CD14-positive monocyte (primary cell): Measurements from ENCODE around the gene GRIK4. TPM values are rescaled to one million over a fixed set of nuclear protein-coding genes. Genes with fewer than 3 reads are reported as not detected.

Experiments
- DNase-seq, 3 donors: peaks; one replicate each; pipeline ENCODE4 v3.0.0-alpha.2; 2011 to 2022
- H2AFZ ChIP-seq: 2 replicates; pipeline ENCODE4 v1.6.0; 2012; ENCODE audit warnings: mild to moderate bottlenecking, low read depth, low read length, inconsistent platforms; ENCODE audit not compliant: insufficient read depth, poor library complexity, severe bottlenecking
- H3K27ac ChIP-seq, 2 donors: 1 replicate in 1 of 2; 2 replicates in 1 of 2; pipeline ENCODE4 v1.5.1; 2012 to 2013; ENCODE audit warnings: low read length in 2 of 2, control low read depth in 1 of 2, inconsistent platforms in 1 of 2, low read depth in 1 of 2, mild to moderate bottlenecking in 1 of 2
- H3K27me3 ChIP-seq, 2 donors: one replicate each; pipeline versions ENCODE4 v1.6.0 to v1.6.1; 2011 to 2013; ENCODE audit warnings: low read length in 2 of 2; ENCODE audit not compliant: control insufficient read depth in 2 of 2, insufficient read depth in 2 of 2
- H3K36me3 ChIP-seq, 2 donors: replicated peaks in 1 of 2; 1 replicate in 1 of 2; 2 replicates in 1 of 2; pipeline versions ENCODE4 v1.5.1 to v1.6.1; 2012 to 2013; ENCODE audit warnings: low read length in 2 of 2, control low read depth in 1 of 2, inconsistent platforms in 1 of 2, mild to moderate bottlenecking in 1 of 2; ENCODE audit not compliant: insufficient read depth in 2 of 2, control insufficient read depth in 1 of 2
- H3K4me1 ChIP-seq, 2 donors: 1 replicate in 1 of 2; 2 replicates in 1 of 2; pipeline versions ENCODE4 v1.5.1 to v1.6.1; 2012 to 2013; ENCODE audit warnings: low read length in 2 of 2, control low read depth in 1 of 2, inconsistent platforms in 1 of 2, mild to moderate bottlenecking in 1 of 2, moderate library complexity in 1 of 2; ENCODE audit not compliant: insufficient read depth in 2 of 2, control insufficient read depth in 1 of 2
- H3K4me2 ChIP-seq: replicated peaks from 2 replicates; pipeline ENCODE3; 2012; ENCODE audit warnings: low read length, moderate library complexity, mild to moderate bottlenecking; ENCODE audit not compliant: poor library complexity, severe bottlenecking; ENCODE audit errors: extremely low read depth
- H3K4me3 ChIP-seq, 3 experiments: fragments of 200-600 bp in 1 of 3; sonication (generic) in 1 of 3; replicated peaks in 1 of 3; 1 replicate in 2 of 3; 2 replicates in 1 of 3; pipeline ENCODE4 v1.5.1; 2011 to 2013; ENCODE audit warnings: low read length in 3 of 3, mild to moderate bottlenecking in 3 of 3, control low read depth in 2 of 3, low read depth in 2 of 3, inconsistent platforms in 1 of 3, moderate library complexity in 1 of 3
- H3K79me2 ChIP-seq: 2 replicates; pipeline ENCODE4 v1.6.0; 2012; ENCODE audit warnings: mild to moderate bottlenecking, control low read depth, inconsistent platforms, low read length, moderate library complexity; ENCODE audit not compliant: insufficient read depth
- H3K9ac ChIP-seq: 2 replicates; pipeline ENCODE4 v1.6.0; 2017; ENCODE audit warnings: low read length, mild to moderate bottlenecking; ENCODE audit not compliant: insufficient read depth, poor library complexity, severe bottlenecking
- H3K9me3 ChIP-seq, 2 donors: replicated peaks in 1 of 2; 1 replicate in 1 of 2; 2 replicates in 1 of 2; pipeline versions ENCODE4 v1.5.1 to v1.6.1; 2012 to 2013; ENCODE audit warnings: low read length in 2 of 2, control low read depth in 1 of 2; ENCODE audit not compliant: control insufficient read depth in 1 of 2, insufficient read depth in 1 of 2
- H4K20me1 ChIP-seq: 2 replicates; pipeline ENCODE4 v1.6.0; 2012; ENCODE audit warnings: mild to moderate bottlenecking, low read length, control low read depth, moderate library complexity; ENCODE audit not compliant: insufficient read depth
- H3K27ac Mint-ChIP-seq, 7 donors: one replicate each; pipeline ENCODE4 v1.8.0; 2020; ENCODE audit warnings: mild to moderate bottlenecking in 7 of 7, mixed read lengths in 7 of 7, moderate library complexity in 6 of 7, inconsistent platforms in 2 of 7
- H3K27me3 Mint-ChIP-seq, 3 donors: one replicate each; pipeline ENCODE4 v1.8.0; 2021 to 2022; ENCODE audit warnings: low read depth in 3 of 3, mild to moderate bottlenecking in 3 of 3, mixed read lengths in 3 of 3, moderate library complexity in 3 of 3, inconsistent platforms in 1 of 3
- H3K36me3 Mint-ChIP-seq, 2 donors: one replicate each; pipeline ENCODE4 v1.8.0; 2020; ENCODE audit warnings: mixed read lengths in 2 of 2, inconsistent platforms in 1 of 2, mild to moderate bottlenecking in 1 of 2
- H3K4me1 Mint-ChIP-seq: one replicate; pipeline ENCODE4 v1.8.0; 2020; ENCODE audit warnings: mild to moderate bottlenecking, mixed read lengths
- H3K4me3 Mint-ChIP-seq, 2 donors: one replicate each; pipeline ENCODE4 v1.8.0; 2020; ENCODE audit warnings: mild to moderate bottlenecking in 2 of 2, mixed read lengths in 2 of 2, moderate library complexity in 1 of 2
- H3K9me3 Mint-ChIP-seq, 7 donors: one replicate each; pipeline ENCODE4 v1.8.0; 2020 to 2022; ENCODE audit warnings: mixed read lengths in 7 of 7, mild to moderate bottlenecking in 6 of 7, moderate library complexity in 6 of 7, inconsistent platforms in 2 of 7
- CTCF ChIP-seq: fragments of 200-600 bp; IDR thresholded peaks from one replicate; pipeline ENCODE4 v1.8.0; 2022; ENCODE audit warnings: antibody characterized with exemption, mild to moderate bottlenecking
- WGBS: methylation state at CpG from one replicate; pipeline ENCODE4 v1.1.5; 2013; ENCODE audit warnings: missing lambda C conversion rate; ENCODE audit not compliant: insufficient coverage; 5-methylcytosine and 5-hydroxymethylcytosine counted together
- intact Hi-C, 2 donors: fragments of 100-400 bp; cut with micrococcal nuclease; formaldehyde crosslinking; loops; one replicate each; pipeline versions ENCODE4 v1.15.0 to v1.15.1; 2023
- polyA plus RNA-seq, 3 donors: library from polyadenylated mRNA; depleted of rRNA in 1 of 3; unstranded in 2 of 3; stranded (reverse) in 1 of 3; fragments of 300-500 nt in 2 of 3; fragments of >200 nt in 1 of 3; fragmentation: Illumina TruSeq in 2 of 3; gene quantifications; 1 replicate in 2 of 3; 2 replicates in 1 of 3; pipeline ENCODE4 v1.2.3, GENCODE V29; 2012 to 2021

Gene GRIK4
- polyA plus RNA-seq, 3 donors, result not detected

- Histone ChIP-seq H3K4me1 (peaks cover 0 to 6% of the 10 kb centered on the region in 2 donors), H3K4me2 (no peak overlapping the region), H2AFZ (no peak overlapping the region), H3K27me3 (no peaks in the 10 kb centered on the region), H3K9me3 (no peaks in the 10 kb centered on the region), H4K20me1 (no peaks in the 10 kb centered on the region), H3K79me2 (no peaks in the 10 kb centered on the region), H3K4me3 (no peak overlapping the region), H3K36me3 (no peaks in the 10 kb centered on the region), H3K27ac (no peak overlapping the region), H3K9ac (no peak overlapping the region)
- 100% methylated on average over 1 of the region's 2 CpGs for WGBS
- Mint-ChIP-seq H3K9me3 (no peaks in the 10 kb centered on the region), H3K27ac (no peak overlapping the region), H3K36me3 (no peaks in the 10 kb centered on the region), H3K4me1 (peaks cover 10% of the 10 kb centered on the region), H3K4me3 (no peak overlapping the region), H3K27me3 (peaks cover 4 to 7% (median 5%) of the 10 kb centered on the region in 3 donors)
- TF ChIP-seq CTCF, result no peak
- DNase-seq, result no peak
- intact Hi-C loops, result no loop called here
These were observed 401.4 kb downstream of the GRIK4 start for GRCh38 chr11:120912915-120913314.

GRCh38 chr11:120914021-120914420, 402.5 kb downstream of the GRIK4 start:
- H3K79me2 ChIP-seq, result no peaks in the 10 kb centered on the region
- H3K4me2 ChIP-seq, result no peak overlapping the region
- H3K27me3 ChIP-seq, result no peaks in the 10 kb centered on the region
- no peak overlapping the region for H3K27ac ChIP-seq
- H3K4me1 ChIP-seq, result peaks cover 0 to 2% of the 10 kb centered on the region in 2 donors
- H3K4me1 Mint-ChIP-seq, result peaks cover under 1% of the 10 kb centered on the region
- no peak for DNase-seq
- H3K36me3 Mint-ChIP-seq, result no peaks in the 10 kb centered on the region
- no peak overlapping the region for H3K27ac Mint-ChIP-seq
- H3K27me3 Mint-ChIP-seq, result peaks cover 5 to 8% (median 7%) of the 10 kb centered on the region in 3 donors
- H4K20me1 ChIP-seq, result no peaks in the 10 kb centered on the region
- H2AFZ ChIP-seq, result no peak overlapping the region
- no peaks in the 10 kb centered on the region for H3K9me3 ChIP-seq
- no peaks in the 10 kb centered on the region for H3K9me3 Mint-ChIP-seq
- H3K4me3 Mint-ChIP-seq, result no peak overlapping the region
- WGBS, result 100% methylated on average over 1 of the region's 5 CpGs
- H3K4me3 ChIP-seq, result no peak overlapping the region
- no peak overlapping the region for H3K9ac ChIP-seq
- no peak for TF ChIP-seq CTCF
- H3K36me3 ChIP-seq, result no peaks in the 10 kb centered on the region
- intact Hi-C loops, result no loop called here
